A549 (cell line): ENCODE measurements around the gene PRR22. TPM values are rescaled to one million over a fixed set of nuclear protein-coding genes. Genes with fewer than 3 reads are reported as not detected.

ENCODE experiments used
- ATAC-seq, 2 experiments: fragments of 200-7000 bp in 1 of 2; fragments of >200 bp in 1 of 2; cut with Nextera tagmentation in 1 of 2; cut with Tn5 transposase in 1 of 2; 3 replicates each; pipeline versions ENCODE4 v1.8.0 to v1.9.1; 2018 to 2020; ENCODE audit warnings: mild to moderate bottlenecking in 1 of 2, moderate library complexity in 1 of 2
- CTCF ChIA-PET: fragments of 300-600 bp; sonication (Branson Sonifier 250); formaldehyde crosslinking; extraction: SDS; loops from one replicate; lab custom pipeline; 2021; ENCODE audit warnings: antibody characterized with exemption, inconsistent platforms; lab: Yijun Ruan, JAX
- POLR2A ChIA-PET: fragments of 350-600 bp; formaldehyde crosslinking; extraction: SDS; loops from one replicate; lab custom pipeline; 2021; ENCODE audit warnings: antibody characterized with exemption, inconsistent platforms; lab: Yijun Ruan, JAX
- DNase-seq, 2 experiments: peaks; one replicate each; pipeline versions ENCODE4 v3.0.0 to v3.0.0-alpha.2; 2011 to 2016; ENCODE audit warnings: low read depth in 1 of 2, low spot score in 1 of 2
- FAIRE-seq: peaks from 2 replicates; lab custom pipeline; 2011; peaks lifted over from hg19 to GRCh38; lab: Jason Lieb, UNC
- H3K27ac ChIP-seq, 2 experiments: fragments of >200 bp; sonication (Bioruptor Twin); formaldehyde crosslinking; 3 replicates each; pipeline ENCODE4 v1.5.1; 2016 to 2017
- H3K4me1 ChIP-seq: fragments of >200 bp; sonication (Bioruptor Twin); formaldehyde crosslinking; 3 replicates; pipeline ENCODE4 v1.6.1; 2016
- H3K4me2 ChIP-seq: fragments of >200 bp; sonication (Bioruptor Twin); formaldehyde crosslinking; 3 replicates; pipeline ENCODE4 v1.6.1; 2016
- H3K4me3 ChIP-seq: fragments of >200 bp; sonication (Bioruptor Twin); formaldehyde crosslinking; 3 replicates; pipeline ENCODE4 v1.5.1; 2016
- H3K9me3 ChIP-seq: fragments of >200 bp; sonication (Bioruptor Twin); formaldehyde crosslinking; 3 replicates; pipeline ENCODE4 v1.6.1; 2016
- BCL3 ChIP-seq: fragments of >200 bp; sonication (Bioruptor Twin); formaldehyde crosslinking; IDR thresholded peaks from 3 replicates; pipeline ENCODE4 v1.6.1; 2016
- CBX8 ChIP-seq: fragments of 200-600 bp; sonication (generic); IDR thresholded peaks from 2 replicates; pipeline ENCODE4 v1.6.1; 2016
- CEBPB ChIP-seq, 2 experiments: fragments of >200 bp in 1 of 2; sonication (Bioruptor Twin) in 1 of 2; formaldehyde crosslinking in 1 of 2; IDR thresholded peaks; 2 replicates each; pipeline ENCODE4 v1.6.1; 2012 to 2016
- CTCF ChIP-seq: fragments of >200 bp; sonication (Bioruptor Twin); formaldehyde crosslinking; IDR thresholded peaks from 3 replicates; pipeline ENCODE4 v1.5.1; 2016
- FOSB ChIP-seq: fragments of 250-450 bp; sonication (Bioruptor Pico); IDR thresholded peaks from 2 replicates; pipeline ENCODE4 v1.5.0; 2020; ENCODE audit warnings: mild to moderate bottlenecking, moderate library complexity
- FOXS1 ChIP-seq: fragments of 250-450 bp; sonication (Bioruptor Pico); IDR thresholded peaks from 2 replicates; pipeline ENCODE4 v1.5.0; 2020; ENCODE audit warnings: mild to moderate bottlenecking, moderate library complexity
- GATA3 ChIP-seq: IDR thresholded peaks from 2 replicates; pipeline ENCODE4 v1.6.1; 2012; ENCODE audit warnings: borderline replicate concordance
- HES2 ChIP-seq: fragments of >200 bp; sonication (Bioruptor Twin); formaldehyde crosslinking; IDR thresholded peaks from 2 replicates; pipeline ENCODE4 v1.6.1; 2016
- HOXB13 ChIP-seq: fragments of 250-450 bp; sonication (Bioruptor Pico); IDR thresholded peaks from 2 replicates; pipeline ENCODE4 v1.5.0; 2020; ENCODE audit warnings: low read depth, mild to moderate bottlenecking, moderate library complexity
- KDM1A ChIP-seq: fragments of 200-600 bp; sonication (generic); IDR thresholded peaks from 2 replicates; pipeline ENCODE4 v1.6.1; 2016; ENCODE audit warnings: low read depth, mild to moderate bottlenecking
- MAFK ChIP-seq: fragments of 450-650 bp; IDR thresholded peaks from 2 replicates; pipeline ENCODE4 v1.6.1; 2014; ENCODE audit not compliant: partially characterized antibody
- MYC ChIP-seq: IDR thresholded peaks from 2 replicates; pipeline ENCODE4 v1.6.1; 2012; ENCODE audit warnings: mild to moderate bottlenecking, inconsistent platforms, low read length, improper control_type of control experiment, borderline replicate concordance
- PHF8 ChIP-seq: fragments of 200-600 bp; sonication (generic); IDR thresholded peaks from 2 replicates; pipeline ENCODE4 v1.6.1; 2016; ENCODE audit warnings: low read depth, mild to moderate bottlenecking, antibody characterized with exemption, moderate library complexity, borderline replicate concordance
- RAD21 ChIP-seq, 2 experiments: fragments of >200 bp in 1 of 2; sonication (Bioruptor Twin) in 1 of 2; formaldehyde crosslinking in 1 of 2; IDR thresholded peaks in 1 of 2; conservative IDR thresholded peaks in 1 of 2; 2 replicates in 1 of 2; 3 replicates in 1 of 2; pipeline ENCODE4 v1.6.1; 2012 to 2018; ENCODE audit warnings: inconsistent platforms in 1 of 2
- RCOR1 ChIP-seq: fragments of 150-350 bp; IDR thresholded peaks from 2 replicates; pipeline ENCODE4 v1.6.1; 2014; ENCODE audit warnings: antibody characterized with exemption, low read length, low read depth
- SMC3 ChIP-seq: fragments of >200 bp; sonication (Bioruptor Twin); formaldehyde crosslinking; IDR thresholded peaks from 3 replicates; pipeline ENCODE4 v1.6.1; 2018; ENCODE audit warnings: inconsistent platforms
- TFCP2L1 ChIP-seq: fragments of 250-450 bp; sonication (Bioruptor Pico); IDR thresholded peaks from 2 replicates; pipeline ENCODE4 v1.5.0; 2021; ENCODE audit warnings: mild to moderate bottlenecking
- USF2 ChIP-seq: fragments of 450-650 bp; IDR thresholded peaks from 2 replicates; pipeline ENCODE4 v1.6.1; 2014; ENCODE audit warnings: antibody characterized with exemption
- ZFP36 ChIP-seq: fragments of 450-650 bp; IDR thresholded peaks from 2 replicates; pipeline ENCODE4 v1.6.1; 2014; ENCODE audit warnings: borderline replicate concordance; ENCODE audit not compliant: partially characterized antibody
- WGBS: methylation state at CpG from one replicate; pipeline ENCODE4 v1.1.6; 2017; ENCODE audit errors: missing lambda C conversion rate; 5-methylcytosine and 5-hydroxymethylcytosine counted together
- polyA plus RNA-seq, 4 experiments: library from polyadenylated mRNA; depleted of rRNA in 3 of 4; stranded (reverse); fragments of >200 nt; fragmentation: RNase III in 1 of 4; extraction: RNeasy Plus Mini Kit Qiagen cat#74134 plus additional on column Dnase treatment in 1 of 4; gene quantifications; 2 replicates in 3 of 4; 3 replicates in 1 of 4; pipeline ENCODE4 v1.2.3, GENCODE V29; 2011 to 2017

PRR22 gene
- polyA plus RNA-seq, 2 of the 4 experiments (the other 2 are of a cell fraction) = 0.65 to 2.2 TPM

- ChIA-PET POLR2A (no interaction called here), CTCF (interaction anchor here (1.6 to 8.5 kb wide), 4 partner anchors 11 to 68 kb away, joined by 4 to 74 read pairs (median 10); partner anchors contain the start of gene NRTN)
- H3K4me2 ChIP-seq = no peak overlapping the region
- no peak for FAIRE-seq
- WGBS = 90% methylated on average over 10 of the region's 10 CpGs
- no peaks in the 10 kb centered on the region for H3K9me3 ChIP-seq
- no peak overlapping the region for H3K4me3 ChIP-seq
- TF ChIP-seq MYC = no peak
- TF ChIP-seq FOXS1 (CRISPR knock-in tag) = no peak
- no peak for TF ChIP-seq CBX8
- no peak for TF ChIP-seq TFCP2L1 (CRISPR knock-in tag)
- TF ChIP-seq KDM1A = no peak
- no peak for TF ChIP-seq GATA3
- TF ChIP-seq, all 56 proteins: peak for 0
- ATAC-seq = no peak
- Histone ChIP-seq H3K4me1 (peaks cover 26% of the 10 kb centered on the region), H3K27ac (no peak overlapping the region)
- no peak for DNase-seq
Observed at GRCh38 chr19:5824751-5825150, 40.2 kb upstream of the PRR22 start.

GRCh38 chr19:5823579-5824281, 39.2 kb upstream of the PRR22 start:
- Histone ChIP-seq H3K4me2 (no peak overlapping the region), H3K9me3 (no peaks in the 10 kb centered on the region), H3K4me3 (no peak overlapping the region), H3K27ac (no peak overlapping the region), H3K4me1 (peaks cover 21% of the 10 kb centered on the region)
- ChIA-PET POLR2A (no interaction called here), CTCF (interaction anchor here (0.6 to 8.5 kb wide), 15 partner anchors 10 to 125 kb away, joined by 3 to 74 read pairs (median 5); partner anchors contain the start of gene NRTN)
- WGBS = 51% methylated on average over 17 of the region's 30 CpGs
- peak; percentile 56 to 80 for ATAC-seq
- FAIRE-seq = no peak
- peak; percentile 53 to 66 for DNase-seq
- TF ChIP-seq BCL3 (no peak), SMC3 (peak; percentile 50), CTCF (peak; percentile 51), RAD21 (conservative IDR thresholded peaks at IDR 0.05 in 1 of 2, IDR thresholded peaks at IDR 0.05 in 1 of 2) (peak; percentile 45 to 60; a peak in 3 of 5 replicates)

- DNase-seq (no peak), ATAC-seq (no peak), FAIRE-seq (no peak)
- ChIA-PET POLR2A (no interaction called here), CTCF (interaction anchor here (0.7 to 8.5 kb wide), 13 partner anchors 8 to 78 kb away, joined by 3 to 74 read pairs (median 9); partner anchors contain the start of gene NRTN)
- Histone ChIP-seq H3K4me3 (no peak overlapping the region), H3K4me1 (peaks cover 18% of the 10 kb centered on the region; the same call in 2 of the 3 replicates)
- whole genome bisulfite sequencing = 13% methylated on average over 16 of the region's 30 CpGs
- TF ChIP-seq FOSB (CRISPR knock-in tag) = no peak
- TF ChIP-seq ZFP36 = peak; percentile 79
- TF ChIP-seq, all 56 proteins: peak for 1
- H3K4me2 ChIP-seq = peak overlapping the region; percentile 38; the same call in 1 of the 3 replicates
- no peaks in the 10 kb centered on the region for H3K9me3 ChIP-seq
- H3K27ac ChIP-seq = no peak overlapping the region
Observed at GRCh38 chr19:5822181-5822844, 37.8 kb upstream of the PRR22 start.

- Histone ChIP-seq H3K9me3 (no peaks in the 10 kb centered on the region), H3K4me2 (0 out of 3 replicates have a peak overlapping the region, but pooled peaks have one; percentile 38), H3K4me1 (peaks cover 12% of the 10 kb centered on the region; the same call in 2 of the 3 replicates), H3K27ac (no peak overlapping the region), H3K4me3 (no peak overlapping the region)
- FAIRE-seq (no peak), DNase-seq (no peak), ATAC-seq (no peak)
- 55% methylated on average over 7 of the region's 8 CpGs for WGBS
- ChIA-PET CTCF (interaction anchor here (1.0 to 8.5 kb wide), 4 partner anchors 10 to 27 kb away, joined by 4 to 74 read pairs (median 6); partner anchors contain the start of gene NRTN), POLR2A (interaction anchor here (0.6 kb wide), 1 partner anchor 667 kb away, joined by 8 read pairs; no protein-coding TSS in a partner anchor)
- no peak for TF ChIP-seq RCOR1
- no peak for TF ChIP-seq PHF8
- no peak for TF ChIP-seq MAFK
- no peak for TF ChIP-seq GATA3
- TF ChIP-seq CEBPB (IDR thresholded peaks at IDR 0.05) = no peak
- TF ChIP-seq USF2 = no peak
- no peak for TF ChIP-seq HES2
- no peak for TF ChIP-seq HOXB13 (CRISPR knock-in tag)
Observed at GRCh38 chr19:5821521-5822180, 37.1 kb upstream of the PRR22 start.
